Endothelial cell of umbilical vein (primary cell): ENCODE measurements around the gene MUC5AC. TPM values are rescaled to one million over a fixed set of nuclear protein-coding genes. Genes with fewer than 3 reads are reported as not detected.

Source experiments
- BruUV-seq: library from RNA; stranded (reverse); fragments of 400-500 nt; replicated peaks from 2 replicates; lab custom pipeline; 2021; lab: Mats Ljungman, UMichigan
- CTCF ChIA-PET: fragments of 300-600, 350-600 bp; sonication (Branson Sonifier 250); formaldehyde crosslinking; loops from one replicate; lab custom pipeline; 2021; ENCODE audit warnings: antibody characterized with exemption, inconsistent platforms; lab: Charles Lee
- POLR2A ChIA-PET: fragments of 300-600, 350-600 bp; sonication (Branson Sonifier 250); formaldehyde crosslinking; loops from one replicate; lab custom pipeline; 2021; ENCODE audit warnings: antibody characterized with exemption, inconsistent platforms; lab: Charles Lee
- DNase-seq: peaks from one replicate; pipeline ENCODE4 v3.0.0-alpha.2; 2011; ENCODE audit warnings: low read depth, low spot score
- FAIRE-seq: peaks from 2 replicates; lab custom pipeline; 2011; peaks lifted over from hg19 to GRCh38; lab: Jason Lieb, UNC
- H2AFZ ChIP-seq: 2 replicates; pipeline ENCODE4 v1.6.0; 2012; ENCODE audit warnings: low read depth, low read length, control low read depth, inconsistent platforms
- H3K27ac ChIP-seq: 2 replicates; pipeline ENCODE4 v1.5.1; 2011; ENCODE audit warnings: low read depth, mild to moderate bottlenecking, control low read depth, low read length, moderate library complexity; ENCODE audit not compliant: insufficient read depth
- H3K27me3 ChIP-seq, 2 experiments: 2 replicates each; pipeline versions ENCODE4 v1.6.0 to v1.6.1; 2011; ENCODE audit warnings: low read length in 2 of 2, mixed read lengths in 1 of 2; ENCODE audit not compliant: control insufficient read depth in 2 of 2, insufficient read depth in 2 of 2
- H3K36me3 ChIP-seq, 2 experiments: 2 replicates in 1 of 2; 3 replicates in 1 of 2; pipeline ENCODE4 v1.5.1; 2011; ENCODE audit warnings: low read length in 2 of 2, mild to moderate bottlenecking in 1 of 2, moderate library complexity in 1 of 2; ENCODE audit not compliant: control insufficient read depth in 2 of 2, insufficient read depth in 2 of 2; ENCODE audit errors: extremely low read depth in 1 of 2
- H3K4me1 ChIP-seq: 3 replicates; pipeline ENCODE4 v1.5.1; 2011; ENCODE audit warnings: mild to moderate bottlenecking, low read length; ENCODE audit not compliant: control insufficient read depth, insufficient read depth; ENCODE audit errors: extremely low read depth
- H3K4me2 ChIP-seq: 2 replicates; pipeline ENCODE4 v1.6.1; 2011; ENCODE audit warnings: low read length, control low read depth, mixed read lengths; ENCODE audit not compliant: insufficient read depth
- H3K4me3 ChIP-seq, 3 experiments: fragments of 200-600 bp in 1 of 3; sonication (generic), shearing (Covaris generic) in 1 of 3; replicated peaks in 1 of 3; 2 replicates each; pipeline ENCODE4 v1.5.1; 2011 to 2016; ENCODE audit warnings: control low read depth in 3 of 3, low read length in 3 of 3, mild to moderate bottlenecking in 2 of 3, inconsistent platforms in 1 of 3, low read depth in 1 of 3, moderate library complexity in 1 of 3; ENCODE audit not compliant: insufficient read depth in 1 of 3
- H3K79me2 ChIP-seq: 2 replicates; pipeline ENCODE4 v1.6.0; 2012; ENCODE audit warnings: low read length, inconsistent platforms; ENCODE audit not compliant: control insufficient read depth, insufficient read depth
- H3K9ac ChIP-seq: replicated peaks from 2 replicates; pipeline ENCODE3; 2011; ENCODE audit warnings: low read length, control low read depth; ENCODE audit not compliant: insufficient read depth; ENCODE audit errors: extremely low read depth
- H3K9me1 ChIP-seq: replicated peaks from 3 replicates; pipeline ENCODE4 v1.6.0; 2011; ENCODE audit warnings: mild to moderate bottlenecking, low read length; ENCODE audit not compliant: control insufficient read depth, insufficient read depth; ENCODE audit errors: extremely low read depth
- H3K9me3 ChIP-seq: replicated peaks from 2 replicates; pipeline ENCODE4 v1.5.1; 2012; ENCODE audit warnings: low read length, inconsistent platforms; ENCODE audit not compliant: control insufficient read depth, insufficient read depth
- H4K20me1 ChIP-seq: replicated peaks from 2 replicates; pipeline ENCODE3; 2011; ENCODE audit warnings: mild to moderate bottlenecking, low read length; ENCODE audit not compliant: control insufficient read depth, insufficient read depth; ENCODE audit errors: extremely low read depth
- EZH2 ChIP-seq: IDR thresholded peaks from 2 replicates; pipeline ENCODE4 v1.6.1; 2012; ENCODE audit warnings: borderline replicate concordance, low read depth, mild to moderate bottlenecking, moderate library complexity, low read length, inconsistent platforms; ENCODE audit not compliant: severe bottlenecking
- FOS ChIP-seq: IDR thresholded peaks from 2 replicates; pipeline ENCODE4 v1.6.1; 2011; ENCODE audit warnings: mild to moderate bottlenecking, low read length, moderate library complexity, borderline replicate concordance; ENCODE audit not compliant: insufficient read depth
- GATA2 ChIP-seq: IDR thresholded peaks from 2 replicates; pipeline ENCODE4 v1.7.0; 2011; ENCODE audit warnings: low read depth, mild to moderate bottlenecking, moderate library complexity, mixed read lengths, low read length; ENCODE audit not compliant: insufficient read length, insufficient read depth
- JUN ChIP-seq: IDR thresholded peaks from 2 replicates; pipeline ENCODE4 v1.6.1; 2011; ENCODE audit warnings: borderline replicate concordance, low read depth; ENCODE audit not compliant: insufficient read length, insufficient read depth
- MYC ChIP-seq: IDR thresholded peaks from one replicate; pipeline ENCODE4 v1.6.1; 2011; ENCODE audit warnings: mild to moderate bottlenecking, low read depth, low read length
- POLR2A ChIP-seq: IDR thresholded peaks from 2 replicates; pipeline ENCODE4 v1.6.1; 2012; ENCODE audit warnings: low read depth, mild to moderate bottlenecking, control low read depth, low read length
- POLR2AphosphoS5 ChIP-seq: IDR thresholded peaks from 2 replicates; pipeline ENCODE4 v1.6.1; 2012; ENCODE audit warnings: low read depth, mild to moderate bottlenecking, control low read depth, low read length, moderate library complexity; ENCODE audit not compliant: insufficient read depth
- dilution Hi-C: fragments of 300-500 bp; cut with MboI; formaldehyde crosslinking; loops from one replicate; pipeline ENCODE4 v1.15.0; 2019; ENCODE audit warnings: low sequenced_read_pairs; ENCODE audit not compliant: extremely low pct_ligation_motif_present
- intact Hi-C: fragments of 100-400 bp; cut with micrococcal nuclease; formaldehyde crosslinking; loops from one replicate; pipeline ENCODE4 v1.10.0; 2022
- polyA plus RNA-seq, 4 experiments: library from polyadenylated mRNA; depleted of rRNA in 3 of 4; stranded (reverse) in 3 of 4; unstranded in 1 of 4; fragments of >200 nt; gene quantifications; 2 replicates each; pipeline versions ENCODE4 v1.2.1 to v1.2.3, GENCODE V29; 2011 to 2012; ENCODE audit warnings: missing spikeins in 1 of 4
- total RNA-seq: library from RNA; stranded (reverse); gene quantifications from 2 replicates; pipeline ENCODE4 v1.2.3, GENCODE V29; 2021
- TF ChIP-seq, protein P1 (sequence below): IDR thresholded peaks from 2 replicates; pipeline ENCODE4 v1.6.1; 2011; ENCODE audit not compliant: insufficient read depth, insufficient read length
- TF ChIP-seq, protein P2 (sequence below), 2 donors: IDR thresholded peaks; 1 replicate in 1 of 2; 2 replicates in 1 of 2; pipeline ENCODE4 v1.5.1; 2011; ENCODE audit warnings: low read length in 2 of 2, mild to moderate bottlenecking in 2 of 2, moderate library complexity in 2 of 2, control low read depth in 1 of 2, inconsistent platforms in 1 of 2, low read depth in 1 of 2; ENCODE audit not compliant: insufficient read depth in 1 of 2; ENCODE audit errors: extremely low read depth in 1 of 2

The MUC5AC gene
- total and polyA plus RNA-seq, 2 donors (not counting 3 experiments of a cell fraction or from before 2014, with no cell fraction given): not detected

DNA sequence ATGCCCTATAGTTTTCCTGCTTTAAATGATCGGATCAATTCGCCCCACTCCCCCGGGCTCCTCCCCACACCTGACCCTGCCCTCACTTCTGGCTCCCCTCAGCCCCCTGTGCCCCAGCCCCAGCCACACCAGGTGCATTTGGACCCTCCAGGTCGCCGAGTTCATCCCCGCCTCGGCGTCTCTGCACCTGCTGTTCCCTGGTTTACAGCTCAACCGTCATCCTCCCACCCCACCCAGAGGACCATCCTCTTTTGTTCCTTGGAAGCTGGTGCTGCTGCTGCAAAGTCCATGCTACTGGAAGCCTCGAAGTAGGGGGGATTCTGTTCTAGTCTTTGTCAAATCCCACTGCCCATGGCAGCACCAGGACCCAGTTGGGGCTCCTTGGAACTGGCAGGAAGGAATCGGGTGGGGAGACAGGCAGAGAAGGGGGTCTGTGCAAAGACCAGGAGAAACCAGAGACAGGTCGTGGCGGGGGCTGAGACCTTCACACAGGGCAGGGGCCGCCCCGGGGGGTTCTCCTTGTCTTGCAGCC, 60.6 kb downstream of the MUC5AC start:
- H3K4me1 ChIP-seq: no peaks in the 10 kb centered on the region
- no peak overlapping the region for H3K9ac ChIP-seq
- H3K27me3 ChIP-seq: peaks cover 0 to 7% of the 10 kb centered on the region in 2 experiments
- dilution Hi-C loops: no loop called here
- FAIRE-seq: no peak
- no peaks in the 10 kb centered on the region for H3K9me1 ChIP-seq
- intact Hi-C loops: loop anchor here (5.0 kb wide), 1 partner anchor 299 kb away; no protein-coding TSS in a partner anchor
- no peaks in the 10 kb centered on the region for H3K79me2 ChIP-seq
- H2AFZ ChIP-seq: no peak overlapping the region
- no peak overlapping the region for H3K27ac ChIP-seq
- no peaks in the 10 kb centered on the region for H3K36me3 ChIP-seq
- CTCF ChIA-PET: no interaction called here
- DNase-seq: no peak
- H3K9me3 ChIP-seq: no peaks in the 10 kb centered on the region
- no peak overlapping the region for H3K4me2 ChIP-seq
- TF ChIP-seq POLR2A (no peak), POLR2AphosphoS5 (no peak), GATA2 (no peak), MYC (no peak), EZH2 (no peak), FOS (no peak), JUN (no peak)
- TF ChIP-seq, protein P1, sequence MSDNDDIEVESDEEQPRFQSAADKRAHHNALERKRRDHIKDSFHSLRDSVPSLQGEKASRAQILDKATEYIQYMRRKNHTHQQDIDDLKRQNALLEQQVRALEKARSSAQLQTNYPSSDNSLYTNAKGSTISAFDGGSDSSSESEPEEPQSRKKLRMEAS: no peak
- TF ChIP-seq, protein P2, sequence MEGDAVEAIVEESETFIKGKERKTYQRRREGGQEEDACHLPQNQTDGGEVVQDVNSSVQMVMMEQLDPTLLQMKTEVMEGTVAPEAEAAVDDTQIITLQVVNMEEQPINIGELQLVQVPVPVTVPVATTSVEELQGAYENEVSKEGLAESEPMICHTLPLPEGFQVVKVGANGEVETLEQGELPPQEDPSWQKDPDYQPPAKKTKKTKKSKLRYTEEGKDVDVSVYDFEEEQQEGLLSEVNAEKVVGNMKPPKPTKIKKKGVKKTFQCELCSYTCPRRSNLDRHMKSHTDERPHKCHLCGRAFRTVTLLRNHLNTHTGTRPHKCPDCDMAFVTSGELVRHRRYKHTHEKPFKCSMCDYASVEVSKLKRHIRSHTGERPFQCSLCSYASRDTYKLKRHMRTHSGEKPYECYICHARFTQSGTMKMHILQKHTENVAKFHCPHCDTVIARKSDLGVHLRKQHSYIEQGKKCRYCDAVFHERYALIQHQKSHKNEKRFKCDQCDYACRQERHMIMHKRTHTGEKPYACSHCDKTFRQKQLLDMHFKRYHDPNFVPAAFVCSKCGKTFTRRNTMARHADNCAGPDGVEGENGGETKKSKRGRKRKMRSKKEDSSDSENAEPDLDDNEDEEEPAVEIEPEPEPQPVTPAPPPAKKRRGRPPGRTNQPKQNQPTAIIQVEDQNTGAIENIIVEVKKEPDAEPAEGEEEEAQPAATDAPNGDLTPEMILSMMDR (IDR thresholded peaks at IDR 0.05; ENCODE audit: extremely low read depth in 1 of 2, insufficient read depth in 1 of 2, low read depth in 1 of 2, low read length in 2 of 2): no peak
- BruUV-seq: no TSS peak
- no peak overlapping the region for H3K4me3 ChIP-seq
- POLR2A ChIA-PET: no interaction called here
- no peaks in the 10 kb centered on the region for H4K20me1 ChIP-seq
